Common myeloid progenitor, CD34-positive (primary cell): Measurements from ENCODE around the gene STAP2.

Source experiments
- CTCF ChIA-PET: fragments of 350-600 bp; sonication (Branson Sonifier 250); formaldehyde crosslinking; loops from one replicate; lab custom pipeline; 2021; ENCODE audit warnings: antibody characterized with exemption; lab: Charles Lee
- POLR2A ChIA-PET: fragments of 350-600 bp; sonication (Branson Sonifier 250); formaldehyde crosslinking; loops from one replicate; lab custom pipeline; 2021; ENCODE audit warnings: antibody characterized with exemption; lab: Charles Lee
- DNase-seq, 3 donors: peaks; one replicate each; pipeline versions ENCODE4 v3.0.0 to v3.0.0-alpha.2; 2013
- H3K27ac ChIP-seq, 2 experiments: 1 replicate in 1 of 2; 2 replicates in 1 of 2; pipeline ENCODE4 v1.7.0; 2013; ENCODE audit warnings: inconsistent platforms in 2 of 2, low read length in 2 of 2, mild to moderate bottlenecking in 2 of 2, low read depth in 1 of 2, moderate library complexity in 1 of 2; ENCODE audit not compliant: severe bottlenecking in 2 of 2, insufficient read depth in 1 of 2, poor library complexity in 1 of 2
- H3K27me3 ChIP-seq, 5 experiments: replicated peaks in 2 of 5; 1 replicate in 3 of 5; 2 replicates in 2 of 5; pipeline versions ENCODE4 v1.6.1 to v1.7.0; 2013; ENCODE audit warnings: low read length in 4 of 5, mild to moderate bottlenecking in 2 of 5, moderate library complexity in 2 of 5, inconsistent platforms in 1 of 5; ENCODE audit not compliant: insufficient read depth in 5 of 5, control insufficient read depth in 4 of 5
- H3K36me3 ChIP-seq, 4 experiments: 1 replicate in 2 of 4; 2 replicates in 2 of 4; pipeline versions ENCODE4 v1.6.1 to v1.7.0; 2013; ENCODE audit warnings: low read length in 3 of 4, control low read depth in 1 of 4, mild to moderate bottlenecking in 1 of 4; ENCODE audit not compliant: control insufficient read depth in 4 of 4, insufficient read depth in 4 of 4
- H3K4me1 ChIP-seq, 4 experiments: 1 replicate in 3 of 4; 2 replicates in 1 of 4; pipeline versions ENCODE4 v1.6.1 to v1.7.1; 2013; ENCODE audit warnings: low read length in 3 of 4, mild to moderate bottlenecking in 3 of 4, control low read depth in 1 of 4, inconsistent platforms in 1 of 4, moderate library complexity in 1 of 4; ENCODE audit not compliant: control insufficient read depth in 4 of 4, insufficient read depth in 4 of 4; ENCODE audit errors: control extremely low read depth in 1 of 4
- H3K4me3 ChIP-seq, 7 experiments: 1 replicate in 4 of 7; 2 replicates in 3 of 7; pipeline versions ENCODE4 v1.5.1 to v1.7.0; 2013; ENCODE audit warnings: mild to moderate bottlenecking in 7 of 7, low read length in 6 of 7, moderate library complexity in 6 of 7, inconsistent platforms in 2 of 7, low read depth in 2 of 7, control low read depth in 1 of 7; ENCODE audit not compliant: insufficient read depth in 4 of 7, control insufficient read depth in 1 of 7; ENCODE audit errors: extremely low read depth in 1 of 7
- H3K9me3 ChIP-seq, 5 experiments: 1 replicate in 4 of 5; 2 replicates in 1 of 5; pipeline versions ENCODE4 v1.6.1 to v1.7.1; 2013; ENCODE audit warnings: low read length in 4 of 5, mild to moderate bottlenecking in 2 of 5, inconsistent platforms in 1 of 5, low read depth in 1 of 5, moderate library complexity in 1 of 5; ENCODE audit not compliant: control insufficient read depth in 4 of 5, insufficient read depth in 2 of 5; ENCODE audit errors: control extremely low read depth in 1 of 5
- WGBS: methylation state at CpG from one replicate; pipeline ENCODE4 v1.1.5; 2013; ENCODE audit not compliant: insufficient coverage; 5-methylcytosine and 5-hydroxymethylcytosine counted together

Gene STAP2

GRCh38 chr19:4361152-4362046 is 22.8 kb upstream of the STAP2 start:
- Histone ChIP-seq H3K9me3 (no peaks in the 10 kb centered on the region), H3K27me3 (no peaks in the 10 kb centered on the region), H3K4me1 (peaks cover 0 to 2% (median 0%) of the 10 kb centered on the region in 4 experiments), H3K36me3 (peaks cover 3 to 88% (median 60%) of the 10 kb centered on the region in 4 experiments), H3K4me3 (no peak overlapping the region), H3K27ac (no peak overlapping the region)
- WGBS, result 95% methylated on average over 41 of the region's 50 CpGs
- ChIA-PET POLR2A (interaction anchor here (0.6 kb wide), 2 partner anchors 63 to 114 kb away, joined by 3 read pairs; partner anchors contain the start of gene YJU2), CTCF (interaction anchor here (1.0 to 2.3 kb wide), 3 partner anchors 8 to 94 kb away, joined by 3 to 11 read pairs (median 7); no protein-coding TSS in a partner anchor)
- DNase-seq, result no peak

DNA sequence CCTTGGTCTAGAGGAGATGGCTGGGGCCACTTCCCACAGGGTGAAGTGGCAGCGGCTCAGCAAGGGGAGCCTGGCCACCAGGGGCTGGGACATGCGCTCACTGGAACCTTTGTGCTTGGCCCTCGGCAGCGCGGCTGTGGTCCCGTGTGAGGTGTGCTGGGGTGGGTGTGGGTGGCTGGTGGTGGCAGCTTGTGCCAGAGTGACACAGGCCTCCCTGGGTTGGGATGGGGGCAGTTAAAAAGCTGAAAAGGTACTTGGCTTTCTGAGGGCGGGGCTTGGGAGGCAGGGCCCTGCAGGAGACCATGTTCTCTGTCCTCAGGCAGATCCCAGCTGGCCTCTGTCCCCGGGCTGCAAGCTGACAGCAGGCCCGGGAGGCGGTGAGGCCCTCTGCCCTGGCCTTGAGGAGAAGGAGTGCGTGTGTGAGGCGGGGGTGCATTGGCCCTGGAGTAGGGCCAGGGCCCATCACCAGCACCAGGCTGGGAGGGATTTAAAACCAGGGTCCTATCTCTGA is 22.1 kb upstream of the STAP2 start:
- no peaks in the 10 kb centered on the region for H3K9me3 ChIP-seq
- WGBS, result 92% methylated on average over 12 of the region's 12 CpGs
- H3K27me3 ChIP-seq, result no peaks in the 10 kb centered on the region
- H3K4me3 ChIP-seq, result no peak overlapping the region
- ChIA-PET POLR2A (interaction anchor here (0.6 kb wide), 1 partner anchor 114 kb away, joined by 3 read pairs; the partner anchor contains the start of gene YJU2), CTCF (interaction anchor here (2.3 kb wide), 1 partner anchor 94 kb away, joined by 7 read pairs; no protein-coding TSS in a partner anchor)
- no peak overlapping the region for H3K27ac ChIP-seq
- H3K36me3 ChIP-seq, result peaks cover 0 to 86% (median 58%) of the 10 kb centered on the region in 4 experiments
- DNase-seq, result no peak
- H3K4me1 ChIP-seq, result peaks cover 0 to 2% (median 0%) of the 10 kb centered on the region in 4 experiments

DNA sequence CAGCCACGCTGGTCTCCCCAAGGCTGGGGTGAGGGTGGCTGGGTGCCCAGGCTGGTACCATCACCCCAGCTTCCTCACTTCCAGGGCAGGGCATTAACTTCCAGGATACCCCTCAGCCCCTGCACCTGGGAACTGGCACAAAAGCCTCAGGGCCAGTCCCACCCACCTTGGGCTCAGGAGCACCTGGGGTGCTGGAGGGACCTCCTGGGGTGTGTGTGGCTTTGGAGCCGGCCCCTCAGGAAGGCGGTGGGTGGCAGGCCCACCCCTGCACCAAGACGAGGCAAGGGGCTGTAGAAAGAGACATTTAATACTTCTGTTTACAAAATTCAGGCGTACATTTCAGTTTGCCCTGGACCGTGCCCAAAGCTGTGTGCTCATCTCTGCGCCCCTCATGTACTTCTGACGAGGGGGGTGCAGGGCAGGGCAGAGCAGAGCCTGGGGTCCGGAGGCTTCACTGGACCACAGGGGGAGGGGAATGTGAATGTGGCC is 21.5 kb upstream of the STAP2 start:
- ChIA-PET CTCF (interaction anchor here (1.3 to 2.3 kb wide), 2 partner anchors 10 to 93 kb away, joined by 4 to 7 read pairs; no protein-coding TSS in a partner anchor), POLR2A (no interaction called here)
- H3K27ac ChIP-seq, result no peak overlapping the region
- peaks cover 0 to 81% (median 54%) of the 10 kb centered on the region in 4 experiments for H3K36me3 ChIP-seq
- no peak for DNase-seq
- H3K4me3 ChIP-seq, result no peak overlapping the region
- peaks cover 0 to 2% (median 0%) of the 10 kb centered on the region in 4 experiments for H3K4me1 ChIP-seq
- no peaks in the 10 kb centered on the region for H3K27me3 ChIP-seq
- H3K9me3 ChIP-seq, result no peaks in the 10 kb centered on the region
- WGBS, result 88% methylated on average over 9 of the region's 9 CpGs

DNA sequence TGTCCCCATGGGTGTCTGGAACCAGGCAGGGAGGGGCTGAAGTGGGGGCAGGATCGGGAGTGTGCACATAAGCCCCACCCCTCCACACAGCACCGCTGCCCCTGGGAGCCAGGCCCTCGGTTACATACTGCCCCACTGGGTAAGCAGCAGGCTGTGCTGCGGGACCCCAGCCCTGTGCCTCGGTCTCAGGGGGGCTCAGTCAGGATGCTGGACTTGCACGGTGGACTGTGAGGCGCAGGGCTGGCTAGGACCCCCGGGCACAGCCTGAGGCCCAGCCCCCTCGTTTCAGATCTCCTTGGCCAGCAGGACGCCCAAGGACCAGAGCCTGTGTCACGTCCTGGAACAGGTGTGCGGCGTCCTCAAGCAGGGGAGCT is 21.0 kb upstream of the STAP2 start:
- Histone ChIP-seq H3K36me3 (peaks cover 0 to 82% (median 54%) of the 10 kb centered on the region in 4 experiments), H3K4me3 (no peak overlapping the region), H3K4me1 (peaks cover 0 to 2% (median 0%) of the 10 kb centered on the region in 4 experiments), H3K27me3 (no peaks in the 10 kb centered on the region), H3K27ac (no peak overlapping the region), H3K9me3 (no peaks in the 10 kb centered on the region)
- POLR2A ChIA-PET, result interaction anchor here (0.5 kb wide), 1 partner anchor 72 kb away, joined by 3 read pairs; no protein-coding TSS in a partner anchor
- WGBS, result 96% methylated on average over 13 of the region's 13 CpGs
- CTCF ChIA-PET, result interaction anchor here (1.3 to 2.3 kb wide), 3 partner anchors 10 to 93 kb away, joined by 3 to 7 read pairs (median 4); no protein-coding TSS in a partner anchor
- no peak for DNase-seq

DNA sequence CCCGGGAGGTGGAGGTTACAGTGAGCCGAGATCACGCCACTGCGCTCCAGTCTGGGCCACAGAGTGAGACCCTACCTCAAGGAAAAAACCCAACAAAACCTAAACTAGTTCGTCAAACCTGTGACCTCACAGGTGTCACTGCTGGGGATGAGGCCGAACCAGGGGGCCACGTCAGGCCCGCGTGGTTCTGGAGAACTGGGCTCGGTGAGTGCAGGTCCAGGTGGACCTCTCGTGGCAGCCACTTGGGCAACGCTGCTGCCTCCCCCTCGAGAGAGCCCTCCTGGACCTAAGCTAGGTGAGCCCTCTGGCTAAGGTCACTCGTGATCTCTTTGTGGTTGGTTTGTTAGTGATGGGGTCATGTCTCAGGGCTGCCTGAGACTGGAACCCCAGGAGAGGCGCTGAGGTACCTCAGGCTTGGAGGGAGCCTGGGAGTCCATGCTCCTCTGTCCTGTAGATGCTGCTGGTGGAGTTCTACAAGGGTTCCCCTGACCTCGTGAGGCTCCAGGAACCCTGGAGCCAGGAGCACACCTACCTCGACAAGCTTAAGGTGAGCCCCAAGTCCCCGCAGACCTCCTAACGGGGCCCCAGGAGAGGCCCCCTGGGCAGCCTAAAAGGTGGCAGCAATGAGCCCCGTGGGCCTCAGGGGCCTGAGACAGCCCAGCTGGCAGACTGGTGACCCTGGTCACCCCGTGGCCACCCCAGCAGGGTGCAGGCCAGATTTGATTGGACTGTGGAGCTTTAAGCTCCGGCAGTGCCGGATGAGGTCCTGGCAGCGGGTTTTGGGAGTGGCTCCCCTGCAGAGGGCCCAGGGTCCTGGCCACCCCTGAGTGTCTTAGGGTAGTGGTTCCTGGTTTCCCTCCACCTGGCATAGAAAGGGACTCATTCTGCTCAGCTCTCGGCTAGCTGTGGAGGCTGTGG is 20.3 kb upstream of the STAP2 start:
- H3K4me1 ChIP-seq, result peaks cover 0 to 2% (median 0%) of the 10 kb centered on the region in 4 experiments
- no peaks in the 10 kb centered on the region for H3K9me3 ChIP-seq
- H3K27me3 ChIP-seq, result no peaks in the 10 kb centered on the region
- 98% methylated on average over 23 of the region's 25 CpGs for WGBS
- no peak overlapping the region for H3K4me3 ChIP-seq
- H3K27ac ChIP-seq, result no peak overlapping the region
- POLR2A ChIA-PET, result interaction anchor here (0.5 kb wide), 1 partner anchor 71 kb away, joined by 3 read pairs; no protein-coding TSS in a partner anchor
- no peak for DNase-seq
- CTCF ChIA-PET, result interaction anchor here (1.2 to 1.3 kb wide), 3 partner anchors 11 to 92 kb away, joined by 3 to 5 read pairs (median 4); no protein-coding TSS in a partner anchor
- peaks cover 0 to 84% (median 54%) of the 10 kb centered on the region in 4 experiments for H3K36me3 ChIP-seq

- CTCF ChIA-PET, result interaction anchor here (1.2 kb wide), 1 partner anchor 10 kb away, joined by 5 read pairs; no protein-coding TSS in a partner anchor
- peaks cover 0 to 2% (median 0%) of the 10 kb centered on the region in 4 experiments for H3K4me1 ChIP-seq
- H3K36me3 ChIP-seq, result peaks cover 0 to 76% (median 46%) of the 10 kb centered on the region in 4 experiments
- H3K9me3 ChIP-seq, result no peaks in the 10 kb centered on the region
- POLR2A ChIA-PET, result no interaction called here
- no peak overlapping the region for H3K27ac ChIP-seq
- no peak for DNase-seq
- WGBS, result 99% methylated on average over 16 of the region's 16 CpGs
- H3K27me3 ChIP-seq, result no peaks in the 10 kb centered on the region
- H3K4me3 ChIP-seq, result no peak overlapping the region
These were observed 19.3 kb upstream of the STAP2 start for GRCh38 chr19:4357921-4358326.
